ENCODE measurements around the gene HOXD10. TPM values are rescaled to one million over a fixed set of nuclear protein-coding genes. Genes with fewer than 3 reads are reported as not detected.
A peak's percentile ranks its signal among the peaks of the same experiment; 100 is the strongest.

The HOXD10 gene
- total and polyA plus RNA-seq, 2 donors, result 4.1 to 14.1 TPM

Small RNA genes lying within 50 kb of the gene (small RNA-seq; reads per million reads assigned to genes)
- 35,129 reads per million, percentile 100 among the genes with 10 or more reads in this experiment for gene MIR10B

Other genes with a start within 250 kb of the HOXD10 start
- 93.1 TPM for gene LNPK, start 114.5 kb upstream of the HOXD10 start, total RNA-seq
- 9.4 TPM for gene LNPK, start 114.5 kb upstream of the HOXD10 start, polyA plus RNA-seq
- 1.9 TPM for gene EVX2, start 32.8 kb upstream of the HOXD10 start, total RNA-seq
- gene EVX2, start 32.8 kb upstream of the HOXD10 start, polyA plus RNA-seq, result 0.05 TPM
- 14.9 TPM for gene HOXD13, start 24.1 kb upstream of the HOXD10 start, total RNA-seq
- 4.1 TPM for gene HOXD13, start 24.1 kb upstream of the HOXD10 start, polyA plus RNA-seq
- 2.2 TPM for gene HOXD12, start 17.0 kb upstream of the HOXD10 start, total RNA-seq
- 0.09 TPM for gene HOXD12, start 17.0 kb upstream of the HOXD10 start, polyA plus RNA-seq
- 6.0 TPM for gene HOXD11, start 9.5 kb upstream of the HOXD10 start, total RNA-seq
- gene HOXD11, start 9.5 kb upstream of the HOXD10 start, polyA plus RNA-seq, result 3.3 TPM
- 2.9 TPM for gene HOXD9, start 5.9 kb downstream of the HOXD10 start, total RNA-seq
- gene HOXD9, start 5.9 kb downstream of the HOXD10 start, polyA plus RNA-seq, result 5.6 TPM
- gene HOXD8, start 12.9 kb downstream of the HOXD10 start, total RNA-seq, result 12.3 TPM
- 7.0 TPM for gene HOXD8, start 12.9 kb downstream of the HOXD10 start, polyA plus RNA-seq
- 4.0 TPM for gene HOXD4, start 34.8 kb downstream of the HOXD10 start, total RNA-seq
- 2.0 TPM for gene HOXD4, start 34.8 kb downstream of the HOXD10 start, polyA plus RNA-seq
- gene HOXD3, start 40.5 kb downstream of the HOXD10 start, total RNA-seq, result 5.2 TPM
- 1.6 TPM for gene HOXD3, start 40.5 kb downstream of the HOXD10 start, polyA plus RNA-seq
- 0.90 TPM for gene HOXD1, start 71.9 kb downstream of the HOXD10 start, total RNA-seq
- gene HOXD1, start 71.9 kb downstream of the HOXD10 start, polyA plus RNA-seq, result 1.4 TPM
- gene MTX2, start 152.7 kb downstream of the HOXD10 start, total RNA-seq, result 18.3 TPM
- gene MTX2, start 152.7 kb downstream of the HOXD10 start, polyA plus RNA-seq, result 36.6 TPM

Data from urinary bladder (tissue), 2 donors.